Fibroblast of mammary gland (primary cell): ENCODE data around the gene GMDS.
"Not testable (repeated sequence)": the region's sequence is repeated elsewhere in the genome, so short reads cannot be mapped to it uniquely, and the experiment has no call there.

Experiments
- DNase-seq: peaks from one replicate; pipeline ENCODE4 v3.0.0-alpha.2; 2010; ENCODE audit warnings: low read depth
- H3K4me3 ChIP-seq: 2 replicates; pipeline ENCODE4 v1.5.1; 2011; ENCODE audit warnings: low read depth, mild to moderate bottlenecking, low read length, moderate library complexity; ENCODE audit not compliant: control insufficient read depth
- CTCF ChIP-seq: conservative IDR thresholded peaks from 2 replicates; pipeline ENCODE4 v1.5.1; 2011; ENCODE audit warnings: low read depth, low read length, inconsistent platforms; ENCODE audit not compliant: control insufficient read depth, insufficient read depth

The GMDS gene

GRCh38 chr6:1696463-1696850, 548.9 kb downstream of the GMDS start:
- DNase-seq, result no peak

GRCh38 chr6:1695546-1696462, 549.6 kb downstream of the GMDS start:
- peak; percentile 11 for DNase-seq
- no peak for TF ChIP-seq CTCF
- H3K4me3 ChIP-seq, result no peak overlapping the region

More at GRCh38 chr6:1696463-1696850, 548.9 kb downstream of the GMDS start:
- no peak overlapping the region for H3K4me3 ChIP-seq
- TF ChIP-seq CTCF, result no peak

- DNase-seq, H3K4me3 ChIP-seq: not testable (repeated sequence)
Observed at GRCh38 chr6:1691828-1692227, 553.6 kb downstream of the GMDS start.

- not testable (repeated sequence) for H3K4me3 ChIP-seq, DNase-seq
Observed at GRCh38 chr6:1690656-1691055, 554.7 kb downstream of the GMDS start.

GRCh38 chr6:1689141-1689540, 556.3 kb downstream of the GMDS start:
- no peak for DNase-seq
- no peak overlapping the region for H3K4me3 ChIP-seq

GRCh38 chr6:1688396-1688795, 557.0 kb downstream of the GMDS start:
- DNase-seq, result no peak
- no peak overlapping the region for H3K4me3 ChIP-seq
- no peak for TF ChIP-seq CTCF

More at GRCh38 chr6:1689141-1689540, 556.3 kb downstream of the GMDS start:
- TF ChIP-seq CTCF, result no peak

GRCh38 chr6:1687402-1687801, 558.0 kb downstream of the GMDS start:
- no peak overlapping the region for H3K4me3 ChIP-seq
- DNase-seq, result no peak
- TF ChIP-seq CTCF, result no peak
